Measurements from ENCODE around the gene NDUFB7.
"Not testable (repeated sequence)": the region's sequence is repeated elsewhere in the genome, so short reads cannot be mapped to it uniquely, and the experiment has no call there.

NDUFB7 gene

GRCh38 chr19:14603990-14604387, 32.1 kb upstream of the NDUFB7 start:
- no peaks in the 10 kb centered on the region for H3K4me1 ChIP-seq (ENCODE audit: control insufficient read depth in 2 of 2, insufficient read depth in 2 of 2, low read length in 2 of 2)
- H3K27me3 ChIP-seq (ENCODE audit: control insufficient read depth in 2 of 2, insufficient read depth in 2 of 2, low read length in 2 of 2) = no peaks in the 10 kb centered on the region
- no peak overlapping the region for H3K27ac ChIP-seq (ENCODE audit: low read depth in 2 of 2, low read length in 2 of 2)
- no peaks in the 10 kb centered on the region for H3K9me3 ChIP-seq (ENCODE audit: control insufficient read depth in 2 of 2, low read length in 2 of 2)
- no peak overlapping the region for H3K9ac ChIP-seq (ENCODE audit: low read depth in 1 of 2, low read length in 2 of 2)
- no peaks in the 10 kb centered on the region for H3K36me3 ChIP-seq (ENCODE audit: control insufficient read depth in 2 of 2, insufficient read depth in 2 of 2, low read length in 2 of 2)
- H3K4me3 ChIP-seq (ENCODE audit: low read length in 2 of 2) = no peak overlapping the region

GRCh38 chr19:14599548-14600147, 27.8 kb upstream of the NDUFB7 start:
- Histone ChIP-seq H3K4me3 (ENCODE audit: low read length in 2 of 2) (no peak overlapping the region), H3K36me3 (ENCODE audit: control insufficient read depth in 2 of 2, insufficient read depth in 2 of 2, low read length in 2 of 2) (no peaks in the 10 kb centered on the region), H3K27me3 (ENCODE audit: control insufficient read depth in 2 of 2, insufficient read depth in 2 of 2, low read length in 2 of 2) (no peaks in the 10 kb centered on the region), H3K9me3 (ENCODE audit: control insufficient read depth in 2 of 2, low read length in 2 of 2) (no peaks in the 10 kb centered on the region), H3K4me1 (ENCODE audit: control insufficient read depth in 2 of 2, insufficient read depth in 2 of 2, low read length in 2 of 2) (no peaks in the 10 kb centered on the region), H3K9ac (ENCODE audit: low read depth in 1 of 2, low read length in 2 of 2) (no peak overlapping the region), H3K27ac (ENCODE audit: low read depth in 2 of 2, low read length in 2 of 2) (no peak overlapping the region)

- no peak overlapping the region for H3K27ac ChIP-seq (ENCODE audit: low read depth in 2 of 2, low read length in 2 of 2)
- no peak overlapping the region for H3K9ac ChIP-seq (ENCODE audit: low read depth in 1 of 2, low read length in 2 of 2)
- no peaks in the 10 kb centered on the region for H3K4me1 ChIP-seq (ENCODE audit: control insufficient read depth in 2 of 2, insufficient read depth in 2 of 2, low read length in 2 of 2)
- H3K9me3 ChIP-seq (ENCODE audit: control insufficient read depth in 2 of 2, low read length in 2 of 2) = no peaks in the 10 kb centered on the region
- no peak overlapping the region for H3K4me3 ChIP-seq (ENCODE audit: low read length in 2 of 2)
- no peaks in the 10 kb centered on the region for H3K36me3 ChIP-seq (ENCODE audit: control insufficient read depth in 2 of 2, insufficient read depth in 2 of 2, low read length in 2 of 2)
- no peaks in the 10 kb centered on the region for H3K27me3 ChIP-seq (ENCODE audit: control insufficient read depth in 2 of 2, insufficient read depth in 2 of 2, low read length in 2 of 2)
Measured at GRCh38 chr19:14595558-14595957, 23.7 kb upstream of the NDUFB7 start.

GRCh38 chr19:14589433-14589832, 17.6 kb upstream of the NDUFB7 start:
- not testable (repeated sequence) for H3K4me3 ChIP-seq (ENCODE audit: low read length in 2 of 2); H3K27ac ChIP-seq (ENCODE audit: low read depth in 2 of 2, low read length in 2 of 2); H3K27me3 ChIP-seq (ENCODE audit: control insufficient read depth in 2 of 2, insufficient read depth in 2 of 2, low read length in 2 of 2); H3K9me3 ChIP-seq (ENCODE audit: control insufficient read depth in 2 of 2, low read length in 2 of 2); H3K36me3 ChIP-seq (ENCODE audit: control insufficient read depth in 2 of 2, insufficient read depth in 2 of 2, low read length in 2 of 2); H3K9ac ChIP-seq (ENCODE audit: low read depth in 1 of 2, low read length in 2 of 2); H3K4me1 ChIP-seq (ENCODE audit: control insufficient read depth in 2 of 2, insufficient read depth in 2 of 2, low read length in 2 of 2)

- H3K27me3 ChIP-seq (ENCODE audit: control insufficient read depth in 2 of 2, insufficient read depth in 2 of 2, low read length in 2 of 2); H3K9ac ChIP-seq (ENCODE audit: low read depth in 1 of 2, low read length in 2 of 2); H3K9me3 ChIP-seq (ENCODE audit: control insufficient read depth in 2 of 2, low read length in 2 of 2); H3K36me3 ChIP-seq (ENCODE audit: control insufficient read depth in 2 of 2, insufficient read depth in 2 of 2, low read length in 2 of 2); H3K27ac ChIP-seq (ENCODE audit: low read depth in 2 of 2, low read length in 2 of 2); H3K4me3 ChIP-seq (ENCODE audit: low read length in 2 of 2); H3K4me1 ChIP-seq (ENCODE audit: control insufficient read depth in 2 of 2, insufficient read depth in 2 of 2, low read length in 2 of 2): not testable (repeated sequence)
Measured at GRCh38 chr19:14585187-14585586, 13.3 kb upstream of the NDUFB7 start.

- H3K27ac ChIP-seq (ENCODE audit: low read depth in 2 of 2, low read length in 2 of 2); H3K4me3 ChIP-seq (ENCODE audit: low read length in 2 of 2); H3K36me3 ChIP-seq (ENCODE audit: control insufficient read depth in 2 of 2, insufficient read depth in 2 of 2, low read length in 2 of 2); H3K27me3 ChIP-seq (ENCODE audit: control insufficient read depth in 2 of 2, insufficient read depth in 2 of 2, low read length in 2 of 2); H3K9me3 ChIP-seq (ENCODE audit: control insufficient read depth in 2 of 2, low read length in 2 of 2); H3K4me1 ChIP-seq (ENCODE audit: control insufficient read depth in 2 of 2, insufficient read depth in 2 of 2, low read length in 2 of 2); H3K9ac ChIP-seq (ENCODE audit: low read depth in 1 of 2, low read length in 2 of 2): not testable (repeated sequence)
Measured at GRCh38 chr19:14584372-14584771, 12.5 kb upstream of the NDUFB7 start.

GRCh38 chr19:14582894-14583340, 11.1 kb upstream of the NDUFB7 start, which contains the start of gene CLEC17A:
Gene CLEC17A (plus strand): TSS chr19:14583084. CDS start chr19:14583161, 77 bp downstream.
- H3K4me1 ChIP-seq (ENCODE audit: control insufficient read depth in 2 of 2, insufficient read depth in 2 of 2, low read length in 2 of 2) = no peaks in the 10 kb centered on the region
- H3K9ac ChIP-seq (ENCODE audit: low read depth in 1 of 2, low read length in 2 of 2) = no peak within 1 kb of the TSS
- no peak within 1 kb of the TSS for H3K27ac ChIP-seq (ENCODE audit: low read depth in 2 of 2, low read length in 2 of 2)
- no peaks in the 10 kb centered on the region for H3K36me3 ChIP-seq (ENCODE audit: control insufficient read depth in 2 of 2, insufficient read depth in 2 of 2, low read length in 2 of 2)
- peak within 1 kb of the TSS in 1 of 2 donors; percentile 26 for H3K4me3 ChIP-seq (ENCODE audit: low read length in 2 of 2)
- no peaks in the 10 kb centered on the region for H3K27me3 ChIP-seq (ENCODE audit: control insufficient read depth in 2 of 2, insufficient read depth in 2 of 2, low read length in 2 of 2)
- H3K9me3 ChIP-seq (ENCODE audit: control insufficient read depth in 2 of 2, low read length in 2 of 2) = no peaks in the 10 kb centered on the region

- Histone ChIP-seq H3K4me1 (ENCODE audit: control insufficient read depth in 2 of 2, insufficient read depth in 2 of 2, low read length in 2 of 2) (no peaks in the 10 kb centered on the region), H3K27me3 (ENCODE audit: control insufficient read depth in 2 of 2, insufficient read depth in 2 of 2, low read length in 2 of 2) (no peaks in the 10 kb centered on the region), H3K4me3 (ENCODE audit: low read length in 2 of 2) (no peak overlapping the region), H3K9me3 (ENCODE audit: control insufficient read depth in 2 of 2, low read length in 2 of 2) (no peaks in the 10 kb centered on the region), H3K27ac (ENCODE audit: low read depth in 2 of 2, low read length in 2 of 2) (no peak overlapping the region), H3K36me3 (ENCODE audit: control insufficient read depth in 2 of 2, insufficient read depth in 2 of 2, low read length in 2 of 2) (no peaks in the 10 kb centered on the region), H3K9ac (ENCODE audit: low read depth in 1 of 2, low read length in 2 of 2) (no peak overlapping the region)
Measured at GRCh38 chr19:14580623-14581237, 8.9 kb upstream of the NDUFB7 start.

- H3K27ac ChIP-seq (ENCODE audit: low read depth in 2 of 2, low read length in 2 of 2) = no peak overlapping the region
- H3K9ac ChIP-seq (ENCODE audit: low read depth in 1 of 2, low read length in 2 of 2) = no peak overlapping the region
- no peaks in the 10 kb centered on the region for H3K9me3 ChIP-seq (ENCODE audit: control insufficient read depth in 2 of 2, low read length in 2 of 2)
- H3K4me1 ChIP-seq (ENCODE audit: control insufficient read depth in 2 of 2, insufficient read depth in 2 of 2, low read length in 2 of 2) = peaks cover 0 to 3% of the 10 kb centered on the region in 2 donors
- no peaks in the 10 kb centered on the region for H3K27me3 ChIP-seq (ENCODE audit: control insufficient read depth in 2 of 2, insufficient read depth in 2 of 2, low read length in 2 of 2)
- H3K36me3 ChIP-seq (ENCODE audit: control insufficient read depth in 2 of 2, insufficient read depth in 2 of 2, low read length in 2 of 2) = no peaks in the 10 kb centered on the region
- no peak overlapping the region for H3K4me3 ChIP-seq (ENCODE audit: low read length in 2 of 2)
Measured at GRCh38 chr19:14577885-14578427, 6.1 kb upstream of the NDUFB7 start.

- H3K9me3 ChIP-seq (ENCODE audit: control insufficient read depth in 2 of 2, low read length in 2 of 2) = no peaks in the 10 kb centered on the region
- H3K27me3 ChIP-seq (ENCODE audit: control insufficient read depth in 2 of 2, insufficient read depth in 2 of 2, low read length in 2 of 2) = no peaks in the 10 kb centered on the region
- H3K36me3 ChIP-seq (ENCODE audit: control insufficient read depth in 2 of 2, insufficient read depth in 2 of 2, low read length in 2 of 2) = no peaks in the 10 kb centered on the region
- no peak overlapping the region for H3K4me3 ChIP-seq (ENCODE audit: low read length in 2 of 2)
- peaks cover 0 to 3% of the 10 kb centered on the region in 2 donors for H3K4me1 ChIP-seq (ENCODE audit: control insufficient read depth in 2 of 2, insufficient read depth in 2 of 2, low read length in 2 of 2)
- no peak overlapping the region for H3K9ac ChIP-seq (ENCODE audit: low read depth in 1 of 2, low read length in 2 of 2)
- H3K27ac ChIP-seq (ENCODE audit: low read depth in 2 of 2, low read length in 2 of 2) = no peak overlapping the region
Measured at GRCh38 chr19:14577264-14577663, 5.4 kb upstream of the NDUFB7 start.
